Omental fat pad (tissue), 4 donors: ENCODE data around the gene ATP8B2. TPM values are rescaled to one million over a fixed set of nuclear protein-coding genes. Genes with fewer than 3 reads are reported as not detected.
A peak's percentile ranks its signal among the peaks of the same experiment; 100 is the strongest.

Experiments used
- ATAC-seq: fragments of 150-250 bp; one replicate; pipeline ENCODE4 v1.9.1; 2016; ENCODE audit warnings: mild to moderate bottlenecking, moderate library complexity; ENCODE audit not compliant: low FRiP score
- DNase-seq: peaks from one replicate; pipeline ENCODE4 v3.0.0-alpha.2; 2019; ENCODE audit warnings: low spot score
- total RNA-seq, 4 donors: library from RNA; depleted of rRNA; stranded (reverse); fragments of >200 nt; gene quantifications; one replicate each; pipeline ENCODE4 v1.1.0, GENCODE V29; 2016
- TF ChIP-seq, protein P1 (sequence below), 3 donors: fragments of 450-650 bp; IDR thresholded peaks; one replicate each; pipeline ENCODE4 v1.5.1; 2016 to 2017; ENCODE audit warnings: antibody characterized with exemption in 3 of 3, mild to moderate bottlenecking in 3 of 3, moderate library complexity in 2 of 3

Gene ATP8B2
- total RNA-seq, 4 donors from 2014 or later, result 41.6 to 78.3 (median 51.0) TPM

DNA sequence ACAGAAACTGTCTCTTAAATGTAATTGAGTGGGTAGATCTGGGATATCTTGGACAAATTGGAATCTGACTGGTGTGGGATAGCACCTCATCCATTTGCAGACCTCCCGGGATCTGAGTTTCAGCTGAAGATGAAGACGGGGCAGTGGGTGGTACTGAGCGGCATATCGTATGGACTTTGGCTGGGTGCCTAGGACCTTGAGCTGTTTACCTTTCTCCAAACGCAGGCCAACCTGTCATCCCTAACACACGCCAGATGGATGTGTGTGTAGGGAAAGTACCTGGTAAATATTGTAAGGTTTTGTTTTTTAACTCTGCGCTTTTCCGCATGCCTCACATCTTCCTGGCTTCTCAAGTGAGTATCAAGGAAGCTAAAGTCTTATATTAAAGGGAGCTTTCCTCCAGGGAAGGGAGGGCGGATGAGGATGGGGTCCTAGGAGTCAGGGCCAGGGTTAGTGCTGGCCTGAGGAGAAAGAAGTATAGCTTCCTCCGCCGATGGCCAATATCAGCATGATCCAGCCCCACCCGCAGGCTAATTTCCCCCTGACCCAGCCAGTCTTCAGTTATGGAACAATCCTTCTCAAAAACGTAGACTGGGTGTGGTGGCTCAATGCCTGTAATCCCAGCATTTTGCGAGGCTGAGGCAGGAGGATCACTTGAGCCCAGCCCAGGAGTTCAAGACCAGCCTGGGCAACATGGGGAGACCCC, 26.2 kb downstream of the ATP8B2 start:
- ATAC-seq (no peak), DNase-seq (no peak)
- TF ChIP-seq, protein P1, sequence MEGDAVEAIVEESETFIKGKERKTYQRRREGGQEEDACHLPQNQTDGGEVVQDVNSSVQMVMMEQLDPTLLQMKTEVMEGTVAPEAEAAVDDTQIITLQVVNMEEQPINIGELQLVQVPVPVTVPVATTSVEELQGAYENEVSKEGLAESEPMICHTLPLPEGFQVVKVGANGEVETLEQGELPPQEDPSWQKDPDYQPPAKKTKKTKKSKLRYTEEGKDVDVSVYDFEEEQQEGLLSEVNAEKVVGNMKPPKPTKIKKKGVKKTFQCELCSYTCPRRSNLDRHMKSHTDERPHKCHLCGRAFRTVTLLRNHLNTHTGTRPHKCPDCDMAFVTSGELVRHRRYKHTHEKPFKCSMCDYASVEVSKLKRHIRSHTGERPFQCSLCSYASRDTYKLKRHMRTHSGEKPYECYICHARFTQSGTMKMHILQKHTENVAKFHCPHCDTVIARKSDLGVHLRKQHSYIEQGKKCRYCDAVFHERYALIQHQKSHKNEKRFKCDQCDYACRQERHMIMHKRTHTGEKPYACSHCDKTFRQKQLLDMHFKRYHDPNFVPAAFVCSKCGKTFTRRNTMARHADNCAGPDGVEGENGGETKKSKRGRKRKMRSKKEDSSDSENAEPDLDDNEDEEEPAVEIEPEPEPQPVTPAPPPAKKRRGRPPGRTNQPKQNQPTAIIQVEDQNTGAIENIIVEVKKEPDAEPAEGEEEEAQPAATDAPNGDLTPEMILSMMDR (IDR thresholded peaks at IDR 0.05), result no peak

- ATAC-seq (no peak), DNase-seq (no peak)
- TF ChIP-seq, protein P1 (IDR thresholded peaks at IDR 0.05), result no peak
These were observed 26.9 kb downstream of the ATP8B2 start for GRCh38 chr1:154352245-154352580.

DNA sequence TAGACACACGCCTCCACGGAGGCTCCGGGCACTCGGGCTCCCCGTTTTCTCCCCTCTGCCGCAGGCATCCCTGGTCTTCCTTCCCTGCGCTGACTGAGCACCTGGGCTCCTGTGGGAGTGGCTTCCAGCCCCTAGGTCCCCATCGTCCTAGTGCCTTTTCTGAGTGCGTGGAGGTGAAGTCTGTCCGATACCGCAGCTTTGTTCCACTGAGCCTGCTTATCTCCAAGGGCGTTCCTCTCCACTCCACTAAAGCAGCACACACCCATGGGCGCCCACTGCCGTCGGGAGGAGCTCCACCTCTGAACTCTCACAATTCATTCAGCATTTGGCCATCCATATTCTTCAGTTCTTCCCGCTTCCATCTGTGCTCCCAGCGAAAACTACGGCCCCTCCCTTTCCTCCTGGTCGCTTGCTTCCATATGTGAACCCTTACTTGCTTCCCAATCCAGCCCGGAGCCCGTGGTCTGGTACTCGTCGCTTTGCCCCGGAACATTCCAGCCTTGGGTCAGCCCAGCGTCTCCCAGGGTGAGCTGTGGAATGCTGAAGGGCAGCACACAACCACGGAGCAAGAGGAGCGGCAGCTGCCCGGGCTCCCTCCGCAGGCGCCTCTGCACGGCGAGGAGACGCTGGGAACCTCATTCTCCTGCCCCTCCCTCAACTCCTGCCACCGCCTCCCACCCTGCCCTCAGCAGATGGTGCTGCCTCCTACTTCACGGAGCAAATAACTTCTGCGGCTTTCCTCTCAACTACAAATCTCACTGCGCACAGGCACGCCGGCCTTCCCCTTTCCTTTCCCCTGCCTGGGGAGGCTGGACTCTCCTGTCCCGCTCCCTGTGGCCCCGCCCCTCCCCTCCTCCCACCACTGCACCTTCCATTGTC, 27.5 kb downstream of the ATP8B2 start:
- TF ChIP-seq, protein P1 (IDR thresholded peaks at IDR 0.05), result no peak
- DNase-seq (no peak), ATAC-seq (peak; percentile 44)

- DNase-seq (no peak), ATAC-seq (peak; percentile 79)
- TF ChIP-seq, protein P1 (IDR thresholded peaks at IDR 0.05), result no peak
These were observed 28.2 kb downstream of the ATP8B2 start for GRCh38 chr1:154353460-154353904.

- TF ChIP-seq, protein P1 (IDR thresholded peaks at IDR 0.05), result no peak
- no peak for ATAC-seq
- DNase-seq, result no peak
These were observed 28.6 kb downstream of the ATP8B2 start for GRCh38 chr1:154353966-154354365.

DNA sequence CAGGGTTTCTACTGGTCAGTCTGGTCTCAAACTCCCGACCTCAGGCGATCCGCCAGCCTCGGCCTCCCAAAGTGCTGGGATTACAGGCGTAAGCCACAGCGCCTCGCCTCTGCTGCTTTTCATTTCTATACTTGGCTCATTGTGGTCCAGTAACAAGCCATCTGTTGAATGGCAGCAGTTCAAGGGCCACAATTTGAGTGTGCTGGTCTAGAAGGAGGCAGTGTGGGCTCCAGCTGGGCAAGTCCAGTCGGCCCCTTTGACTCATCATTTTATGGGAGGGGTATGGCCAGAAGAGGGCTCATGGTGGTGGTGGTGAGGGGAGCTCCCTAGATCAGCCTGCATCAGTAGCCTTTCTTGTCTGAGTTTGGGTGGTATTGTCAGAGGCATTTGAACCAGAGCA, 33.2 kb downstream of the ATP8B2 start:
- ATAC-seq, result no peak
- no peak for DNase-seq
- TF ChIP-seq, protein P1 (IDR thresholded peaks at IDR 0.05), result no peak
